Stimulated activated CD4-positive, alpha-beta T cell treated with anti-CD3 and anti-CD28 coated beads, Interleukin-12 subunit alpha, Interleukin-12 subunit beta, amount 100 ng/mL, for 24 hours (primary cell): ENCODE results near the gene CHIA.
"Not testable (repeated sequence)": the region's sequence is repeated elsewhere in the genome, so short reads cannot be mapped to it uniquely, and the experiment has no call there.

Experiments used
- DNase-seq, 2 experiments: peaks; one replicate each; pipeline ENCODE4 v3.0.0-alpha.2; 2020; ENCODE audit warnings: low read depth in 2 of 2

CHIA gene

GRCh38 chr1:111285879-111286278 lies 4.8 kb upstream of the CHIA start:
- no peak for DNase-seq

- DNase-seq, result no peak
Measured at GRCh38 chr1:111286912-111287311, 3.7 kb upstream of the CHIA start.

- no peak for DNase-seq
Measured at GRCh38 chr1:111289371-111289770, 1.3 kb upstream of the CHIA start.

GRCh38 chr1:111290104-111290503 lies 547 bp upstream of the CHIA start:
- no peak for DNase-seq

- no peak for DNase-seq
Measured at GRCh38 chr1:111294390-111294789, 3.7 kb downstream of the CHIA start.

- no peak for DNase-seq
Measured at GRCh38 chr1:111302374-111302773, 11.7 kb downstream of the CHIA start.

GRCh38 chr1:111309690-111310089 lies 19.0 kb downstream of the CHIA start:
- DNase-seq, result no peak

GRCh38 chr1:111318523-111318922 lies 27.9 kb downstream of the CHIA start:
- no peak for DNase-seq

GRCh38 chr1:111320066-111320879 lies 29.6 kb downstream of the CHIA start:
- DNase-seq, result no peak

GRCh38 chr1:111323231-111323630 lies 32.6 kb downstream of the CHIA start:
- no peak for DNase-seq

GRCh38 chr1:111332190-111332589 lies 41.5 kb downstream of the CHIA start:
- DNase-seq, result no peak

GRCh38 chr1:111334169-111334568 lies 43.5 kb downstream of the CHIA start:
- peak; percentile 11 to 24 for DNase-seq

- not testable (repeated sequence) for DNase-seq
Measured at GRCh38 chr1:111335214-111335877, 44.7 kb downstream of the CHIA start.

- DNase-seq, result not testable (repeated sequence)
Measured at GRCh38 chr1:111338849-111339248, 48.2 kb downstream of the CHIA start.

- DNase-seq, result peak; percentile 62 to 70
Measured at GRCh38 chr1:111346089-111346885, 55.6 kb downstream of the CHIA start.

- no peak for DNase-seq
Measured at GRCh38 chr1:111347026-111347425, 56.4 kb downstream of the CHIA start.

- DNase-seq, result no peak
Measured at GRCh38 chr1:111351700-111352099, 61.0 kb downstream of the CHIA start.

- no peak for DNase-seq
Measured at GRCh38 chr1:111354584-111354983, 63.9 kb downstream of the CHIA start.

GRCh38 chr1:111358964-111359363 lies 68.3 kb downstream of the CHIA start:
- no peak for DNase-seq

- no peak for DNase-seq
Measured at GRCh38 chr1:111359376-111359775, 68.7 kb downstream of the CHIA start.

GRCh38 chr1:111360257-111360656 lies 69.6 kb downstream of the CHIA start:
- not testable (repeated sequence) for DNase-seq

GRCh38 chr1:111361761-111362160 lies 71.1 kb downstream of the CHIA start:
- no peak for DNase-seq
